Panc1 (cell line): Measurements from ENCODE around the gene PDE11A.

Source experiments
- POLR2AphosphoS5 ChIP-seq: IDR thresholded peaks from 2 replicates; pipeline ENCODE4 v1.6.1; 2012; ENCODE audit warnings: mild to moderate bottlenecking, low read depth, low read length, moderate library complexity
- SIN3A ChIP-seq: IDR thresholded peaks from 2 replicates; pipeline ENCODE4 v1.6.1; 2012; ENCODE audit warnings: low read depth, mild to moderate bottlenecking, low read length, moderate library complexity, borderline replicate concordance; ENCODE audit not compliant: insufficient read depth
- TCF7L2 ChIP-seq: IDR thresholded peaks from 2 replicates; pipeline ENCODE4 v1.6.1; 2011; ENCODE audit warnings: mild to moderate bottlenecking, low read depth, low read length, inconsistent platforms
- TF ChIP-seq, protein P1 (sequence below): fragments of 450-650 bp; IDR thresholded peaks from 2 replicates; pipeline ENCODE4 v1.5.1; 2017; ENCODE audit warnings: mild to moderate bottlenecking

GRCh38 chr2:177600917-177601316 lies 471.7 kb downstream of the PDE11A start:
- TF ChIP-seq, protein P1, sequence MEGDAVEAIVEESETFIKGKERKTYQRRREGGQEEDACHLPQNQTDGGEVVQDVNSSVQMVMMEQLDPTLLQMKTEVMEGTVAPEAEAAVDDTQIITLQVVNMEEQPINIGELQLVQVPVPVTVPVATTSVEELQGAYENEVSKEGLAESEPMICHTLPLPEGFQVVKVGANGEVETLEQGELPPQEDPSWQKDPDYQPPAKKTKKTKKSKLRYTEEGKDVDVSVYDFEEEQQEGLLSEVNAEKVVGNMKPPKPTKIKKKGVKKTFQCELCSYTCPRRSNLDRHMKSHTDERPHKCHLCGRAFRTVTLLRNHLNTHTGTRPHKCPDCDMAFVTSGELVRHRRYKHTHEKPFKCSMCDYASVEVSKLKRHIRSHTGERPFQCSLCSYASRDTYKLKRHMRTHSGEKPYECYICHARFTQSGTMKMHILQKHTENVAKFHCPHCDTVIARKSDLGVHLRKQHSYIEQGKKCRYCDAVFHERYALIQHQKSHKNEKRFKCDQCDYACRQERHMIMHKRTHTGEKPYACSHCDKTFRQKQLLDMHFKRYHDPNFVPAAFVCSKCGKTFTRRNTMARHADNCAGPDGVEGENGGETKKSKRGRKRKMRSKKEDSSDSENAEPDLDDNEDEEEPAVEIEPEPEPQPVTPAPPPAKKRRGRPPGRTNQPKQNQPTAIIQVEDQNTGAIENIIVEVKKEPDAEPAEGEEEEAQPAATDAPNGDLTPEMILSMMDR = no peak
- TF ChIP-seq POLR2AphosphoS5 (no peak), SIN3A (no peak), TCF7L2 (no peak)
